ENCODE measurements around the gene ABCG2.

The ABCG2 gene

DNA sequence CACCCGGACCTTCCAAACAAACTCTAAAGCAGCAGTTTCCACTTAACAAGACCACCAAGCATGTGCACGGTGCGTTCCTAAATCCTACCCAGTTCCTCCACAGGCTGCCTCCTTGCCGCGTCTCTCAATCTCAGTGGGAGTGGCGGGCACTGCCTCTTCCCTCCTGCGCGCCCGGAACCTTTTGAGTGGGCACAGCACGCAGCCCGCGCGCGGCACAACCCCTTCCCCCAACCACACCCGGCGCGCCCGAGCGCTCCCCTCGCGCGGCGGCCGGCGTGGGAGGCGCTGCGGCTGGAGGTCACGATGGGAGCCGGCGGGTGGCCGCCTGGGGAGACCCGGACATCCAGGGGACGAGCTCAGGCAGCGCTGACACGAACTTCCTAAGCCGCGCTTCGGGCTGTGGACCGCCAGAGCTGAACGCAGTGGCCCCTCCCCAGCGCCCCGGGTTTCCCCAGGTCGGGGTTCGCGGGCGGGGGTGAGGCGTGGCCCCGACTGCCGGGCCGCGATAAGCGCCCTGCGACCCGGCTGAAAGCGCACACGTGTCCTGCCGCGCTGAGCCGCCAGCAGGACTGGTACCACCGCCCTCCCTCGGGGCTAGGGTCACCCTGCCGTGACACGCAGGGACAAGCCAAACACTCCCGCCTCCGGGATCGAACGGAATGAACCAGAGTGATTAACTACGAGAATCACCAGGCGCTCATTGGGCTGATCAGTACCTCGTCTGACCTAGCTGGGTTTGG is at the start of gene ABCG2:
TSS of gene ABCG2 (minus strand) at position 151 of the 740 bp plus-strand sequence. CDS start 18,644 bp downstream, outside the sequence.
- no peak for DNase-seq (ENCODE audit: low read depth)
- peak within 1 kb of the TSS; percentile 58 for H3K4me3 ChIP-seq (ENCODE audit: low read depth, low read length)

DNA sequence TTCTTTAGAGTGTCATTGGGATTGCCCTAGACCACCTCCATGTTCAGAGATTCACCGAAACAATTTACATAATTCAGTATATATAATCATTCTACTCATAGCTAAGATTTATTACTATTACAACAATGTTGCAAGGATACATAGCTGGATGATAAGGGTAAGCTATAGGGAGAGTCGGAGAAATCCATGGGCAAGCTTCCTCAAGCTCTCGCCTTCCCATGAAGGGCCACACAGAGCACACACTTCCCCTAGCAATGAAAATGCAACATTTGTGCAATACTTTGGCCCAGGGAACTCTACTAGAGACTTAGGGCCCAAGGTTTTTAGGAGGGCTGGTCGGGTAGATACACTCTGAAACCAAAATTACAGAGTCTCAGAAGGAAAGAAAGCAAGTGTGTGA is 49.7 kb upstream of the ABCG2 start:
- no peak overlapping the region for H3K4me3 ChIP-seq (ENCODE audit: low read depth, low read length)
- DNase-seq (ENCODE audit: low read depth), result no peak

DNA sequence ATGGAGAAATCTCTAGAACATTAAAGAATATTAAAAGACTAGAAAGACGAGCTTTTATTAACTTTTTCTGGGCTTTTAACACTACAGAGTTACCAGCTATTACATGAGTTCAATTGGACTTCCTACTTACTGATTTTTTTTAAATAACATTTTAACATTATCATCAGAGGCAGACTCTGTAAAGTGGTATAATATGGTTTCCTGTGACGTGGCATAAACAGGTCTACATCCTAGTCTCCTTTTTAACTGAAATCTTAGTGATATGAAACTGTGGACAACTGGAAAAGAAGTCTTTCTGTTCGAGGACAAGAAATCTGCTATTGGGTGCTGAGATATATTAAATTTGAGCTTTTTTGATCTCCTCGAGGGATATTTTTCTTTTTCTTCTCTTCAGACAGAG is 48.7 kb upstream of the ABCG2 start:
- DNase-seq (ENCODE audit: low read depth), result no peak

DNA sequence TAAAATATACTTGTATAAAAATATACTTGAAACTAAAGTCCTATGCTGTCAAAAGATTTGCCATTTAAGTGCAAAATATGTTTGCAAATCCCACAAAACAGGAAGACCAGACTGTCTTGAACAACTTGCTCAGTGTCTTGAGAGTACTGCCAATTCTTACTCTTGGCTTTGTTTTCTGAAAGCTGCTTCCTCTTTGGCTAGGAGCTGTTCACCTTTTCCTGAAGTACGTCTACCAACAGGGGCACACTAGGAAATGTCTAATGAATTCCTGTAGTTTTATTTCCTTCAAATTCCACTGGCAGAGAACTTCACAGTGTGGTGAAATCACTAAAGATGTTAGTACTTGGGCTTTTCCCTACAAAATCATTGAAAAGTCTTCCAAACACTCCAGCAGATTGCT is 46.4 kb upstream of the ABCG2 start:
- DNase-seq (ENCODE audit: low read depth), result no peak

More for the DNA sequence above, 48.7 kb upstream of the ABCG2 start:
- H3K4me3 ChIP-seq (ENCODE audit: low read depth, low read length), result no peak overlapping the region

DNA sequence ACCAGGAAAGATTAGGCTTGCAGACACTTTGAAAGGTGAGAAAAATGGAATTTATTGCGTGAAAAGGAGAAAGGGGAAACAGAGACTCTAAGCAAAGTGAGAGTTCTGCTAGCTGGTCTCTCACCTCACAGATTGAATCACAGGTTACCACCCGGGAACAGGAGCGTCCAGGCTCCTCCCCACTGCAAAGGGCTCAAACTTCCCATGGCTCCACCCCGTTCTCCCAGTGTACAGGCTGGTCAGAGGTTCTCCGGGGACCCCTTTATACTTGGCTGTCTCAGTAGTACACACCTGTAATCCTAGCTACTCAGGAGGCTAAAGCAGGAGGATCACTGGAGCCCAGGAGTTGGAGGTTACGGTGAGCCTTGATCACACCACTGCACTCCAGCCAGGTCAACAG is 44.0 kb upstream of the ABCG2 start:
- no peak overlapping the region for H3K4me3 ChIP-seq (ENCODE audit: low read depth, low read length)
- no peak for DNase-seq (ENCODE audit: low read depth)

More for the DNA sequence above, 46.4 kb upstream of the ABCG2 start:
- no peak overlapping the region for H3K4me3 ChIP-seq (ENCODE audit: low read depth, low read length)

DNA sequence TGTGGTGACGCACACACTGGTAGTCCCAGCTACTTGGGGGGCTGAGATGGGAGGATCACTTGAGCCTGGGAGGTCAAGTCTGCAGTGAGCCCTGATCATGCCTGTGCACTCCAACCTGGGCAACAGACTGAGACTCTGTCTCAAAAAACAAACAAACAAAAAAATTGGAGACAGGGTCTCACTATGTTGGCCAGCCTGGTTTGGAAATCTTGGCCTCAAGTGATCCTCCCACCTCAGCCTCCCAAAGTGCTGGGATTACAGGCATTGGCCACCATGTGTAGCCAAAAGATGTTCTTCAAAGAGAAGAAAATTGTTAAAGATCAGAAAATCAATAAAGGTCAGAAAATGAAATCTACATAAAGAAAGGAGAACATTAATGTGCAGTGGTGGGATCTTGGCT is 41.7 kb upstream of the ABCG2 start:
- H3K4me3 ChIP-seq (ENCODE audit: low read depth, low read length), result no peak overlapping the region

DNA sequence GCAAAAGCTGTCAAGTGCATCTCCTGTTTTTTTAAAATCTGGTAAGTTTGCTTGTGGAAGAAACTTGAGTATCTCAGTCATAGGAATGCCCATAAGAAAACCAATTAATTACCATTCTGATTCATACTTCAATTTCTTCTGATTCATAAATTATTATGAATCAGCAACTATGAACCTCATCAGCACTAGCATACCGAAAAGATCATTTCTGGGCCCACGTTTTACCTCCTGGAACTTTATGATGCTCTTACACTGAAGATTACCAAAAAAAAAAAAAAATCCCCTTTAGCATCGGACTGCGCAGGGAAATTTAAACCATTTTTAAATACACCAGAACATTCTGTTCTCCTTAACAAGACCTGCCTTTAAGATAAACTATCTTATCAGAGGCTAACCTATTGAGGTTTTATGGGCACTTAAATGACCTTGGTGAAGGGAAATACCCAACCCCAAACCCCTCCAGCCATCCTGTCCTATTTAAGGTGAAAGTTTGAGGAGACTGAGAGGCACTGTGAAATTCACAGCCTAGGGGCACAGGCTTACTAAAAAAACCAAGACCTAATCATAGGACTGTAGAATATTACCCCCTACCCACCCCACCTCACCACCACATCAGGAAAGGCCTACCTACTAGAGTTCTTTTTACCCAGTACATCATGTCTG is 38.2 kb upstream of the ABCG2 start:
- H3K4me3 ChIP-seq (ENCODE audit: low read depth, low read length), result no peak overlapping the region

More for the DNA sequence above, 41.7 kb upstream of the ABCG2 start:
- DNase-seq (ENCODE audit: low read depth), result no peak

DNA sequence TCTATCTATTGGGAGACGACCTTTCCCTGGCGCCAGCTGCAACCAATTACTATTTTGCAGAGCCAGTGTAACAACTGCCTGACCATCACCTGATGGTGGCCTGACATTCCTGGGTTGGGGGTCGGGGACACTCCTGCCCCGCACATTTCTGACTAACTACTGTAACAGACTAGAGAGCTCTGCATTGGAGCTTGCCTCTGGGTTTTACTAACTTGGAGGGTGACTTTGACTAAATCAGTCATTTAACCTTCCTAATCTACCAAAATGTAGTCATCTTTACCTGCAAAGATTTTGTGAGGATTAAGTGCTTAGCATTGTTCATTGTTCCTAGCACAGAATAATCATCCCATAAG is 37.5 kb upstream of the ABCG2 start:
- DNase-seq (ENCODE audit: low read depth), result no peak
- no peak overlapping the region for H3K4me3 ChIP-seq (ENCODE audit: low read depth, low read length)

More for the DNA sequence above, 38.2 kb upstream of the ABCG2 start:
- DNase-seq (ENCODE audit: low read depth), result no peak

DNA sequence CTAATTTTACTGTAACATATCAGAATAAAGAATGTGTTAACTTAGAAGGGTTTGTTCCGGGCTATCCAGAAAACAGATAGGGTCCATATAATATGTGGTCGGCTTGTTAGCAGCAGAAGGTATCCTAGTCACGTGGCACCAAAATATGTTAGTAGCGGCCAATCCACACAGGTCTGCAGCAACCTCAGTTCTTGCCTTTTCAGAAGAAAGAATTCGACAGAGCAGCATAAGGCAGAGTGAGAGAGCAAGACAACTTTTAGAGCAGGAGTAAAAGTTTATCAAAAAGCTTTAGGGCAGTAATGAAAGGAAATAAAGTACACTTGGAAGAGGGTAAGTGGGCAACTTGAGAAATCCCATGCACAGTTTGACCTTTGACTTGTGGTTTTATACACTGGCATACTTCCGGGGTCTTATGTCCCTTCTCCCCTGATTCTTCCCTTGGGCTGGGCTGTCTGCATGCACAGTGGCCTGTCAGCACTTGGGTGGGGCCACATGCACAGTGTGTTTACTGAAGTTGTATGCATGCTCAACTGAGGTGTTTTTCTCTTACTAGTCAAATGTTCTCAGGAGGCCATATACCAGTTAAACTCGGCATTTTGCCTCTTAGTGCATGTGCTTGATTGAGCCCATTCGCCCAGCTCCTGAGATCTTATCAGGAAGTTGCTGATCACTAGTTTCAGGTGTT is 37.0 kb upstream of the ABCG2 start:
- DNase-seq (ENCODE audit: low read depth), result no peak
- H3K4me3 ChIP-seq (ENCODE audit: low read depth, low read length), result no peak overlapping the region

DNA sequence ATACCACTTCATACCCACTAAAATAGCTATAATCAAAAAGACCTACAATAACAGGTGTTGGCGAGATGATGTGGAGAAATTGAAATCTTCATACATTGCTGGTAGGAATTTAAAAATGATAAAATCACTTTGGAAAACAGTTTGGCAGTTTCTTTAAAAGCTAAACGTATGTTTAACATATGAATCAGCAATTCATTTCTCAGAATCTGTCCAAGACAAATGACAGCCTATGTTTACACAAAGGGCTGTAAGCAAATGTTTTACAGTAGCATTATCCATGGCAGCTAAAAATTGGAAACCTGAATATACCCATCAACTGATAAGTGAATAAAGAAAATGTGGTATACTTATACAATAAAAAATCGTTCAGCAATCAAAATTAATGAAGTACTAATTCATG is 33.0 kb upstream of the ABCG2 start:
- H3K4me3 ChIP-seq (ENCODE audit: low read depth, low read length), result no peak overlapping the region
- no peak for DNase-seq (ENCODE audit: low read depth)

DNA sequence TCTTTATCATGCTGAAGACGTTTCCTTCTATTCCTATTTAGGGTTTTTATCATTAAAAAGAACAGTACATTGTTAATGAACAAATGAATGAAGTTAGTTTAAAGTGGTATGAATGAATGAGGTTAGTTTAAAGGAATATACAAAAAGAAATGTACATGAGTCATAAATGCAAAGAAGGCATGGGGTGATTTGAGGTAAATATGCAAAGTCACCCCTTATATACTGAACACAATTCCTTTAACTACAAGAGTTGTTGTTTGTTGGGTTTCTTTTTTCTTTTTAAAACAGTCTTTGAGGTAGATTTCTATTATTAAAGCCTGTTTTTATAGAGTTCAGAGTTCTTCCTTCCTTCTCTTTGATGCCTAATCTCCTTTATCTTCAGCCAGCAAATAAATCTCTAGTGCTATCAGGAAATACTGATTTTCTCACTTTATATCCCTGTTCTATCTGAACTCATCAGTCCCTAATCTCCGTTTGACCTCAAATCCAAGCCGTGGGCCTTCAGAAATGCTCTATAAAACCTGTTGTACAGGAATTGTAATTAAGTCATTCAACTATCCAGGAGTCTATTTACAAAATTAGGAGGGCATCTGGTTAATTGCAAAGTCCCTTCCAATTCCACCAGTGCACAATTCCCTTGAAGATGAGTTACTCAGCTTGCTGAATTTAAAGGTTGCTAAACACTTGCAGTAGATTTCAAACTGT is 31.6 kb upstream of the ABCG2 start:
- H3K4me3 ChIP-seq (ENCODE audit: low read depth, low read length), result no peak overlapping the region
- DNase-seq (ENCODE audit: low read depth), result no peak

DNA sequence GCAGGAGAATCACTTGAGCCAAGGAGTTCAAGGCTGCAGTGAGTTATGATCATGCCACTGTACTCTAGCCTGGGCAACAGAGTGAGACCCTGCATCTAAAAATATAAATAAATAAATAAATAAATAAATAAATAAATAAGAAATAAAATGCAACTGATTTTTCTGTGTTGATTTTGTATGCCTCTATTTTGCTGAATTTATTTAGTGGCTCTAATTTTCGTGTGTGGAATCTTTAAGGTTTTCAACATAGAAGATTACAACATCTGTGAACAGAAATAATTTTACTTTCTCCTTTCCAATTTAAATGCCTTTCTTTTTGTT is 30.9 kb upstream of the ABCG2 start:
- H3K4me3 ChIP-seq (ENCODE audit: low read depth, low read length), result no peak overlapping the region
- no peak for DNase-seq (ENCODE audit: low read depth)

DNA sequence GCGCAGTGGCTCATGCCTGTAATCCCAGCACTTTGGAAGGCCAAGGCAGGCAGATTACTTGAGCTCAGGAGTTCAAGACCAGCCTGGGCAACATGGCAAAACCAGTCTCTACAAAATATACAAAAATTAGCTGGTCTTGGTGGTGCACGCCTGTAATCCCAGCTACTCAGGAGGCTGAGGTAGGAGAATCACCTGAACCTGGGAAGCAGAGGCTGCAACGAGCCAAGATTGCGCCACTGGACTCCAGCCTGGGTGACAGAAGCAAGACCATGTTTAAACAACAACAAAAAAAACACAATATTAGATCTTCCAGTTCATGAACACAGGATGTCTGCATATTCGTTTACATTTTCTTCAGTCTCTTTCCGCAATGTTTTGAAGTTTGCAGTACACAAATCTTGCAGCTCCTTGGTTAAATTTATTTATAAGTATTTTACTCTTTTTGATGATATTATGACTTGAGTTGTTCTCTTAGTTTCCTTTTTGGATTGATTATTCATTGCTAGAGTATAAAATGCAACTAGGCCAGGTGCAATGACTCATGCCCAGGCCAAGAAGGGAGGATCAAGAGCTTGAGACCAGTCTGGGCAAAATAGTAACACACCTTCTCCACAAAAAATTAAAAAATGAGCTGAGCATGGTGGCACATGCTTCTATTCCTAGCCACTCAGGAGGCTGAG is 30.4 kb upstream of the ABCG2 start:
- H3K4me3 ChIP-seq (ENCODE audit: low read depth, low read length), result no peak overlapping the region
- DNase-seq (ENCODE audit: low read depth), result no peak

DNA sequence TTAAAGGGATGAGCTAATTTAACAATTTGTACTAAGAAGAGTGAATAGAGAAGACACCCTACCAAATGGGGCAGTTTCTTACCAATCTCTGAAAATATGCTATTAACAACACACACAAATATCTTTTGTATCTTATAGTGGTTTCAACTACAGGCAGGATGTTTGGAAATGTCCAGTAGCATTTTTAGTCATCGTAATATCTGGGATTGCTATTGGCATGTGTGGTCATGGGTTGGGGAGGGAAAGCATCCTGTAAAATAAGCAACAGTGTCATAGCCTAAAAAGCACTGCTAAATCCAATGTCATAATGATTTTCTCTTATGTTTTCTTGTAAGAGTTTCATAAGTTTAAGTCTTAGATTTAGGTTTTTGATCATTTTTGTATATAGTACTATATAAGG is 29.3 kb upstream of the ABCG2 start:
- no peak for DNase-seq (ENCODE audit: low read depth)
- no peak overlapping the region for H3K4me3 ChIP-seq (ENCODE audit: low read depth, low read length)

DNA sequence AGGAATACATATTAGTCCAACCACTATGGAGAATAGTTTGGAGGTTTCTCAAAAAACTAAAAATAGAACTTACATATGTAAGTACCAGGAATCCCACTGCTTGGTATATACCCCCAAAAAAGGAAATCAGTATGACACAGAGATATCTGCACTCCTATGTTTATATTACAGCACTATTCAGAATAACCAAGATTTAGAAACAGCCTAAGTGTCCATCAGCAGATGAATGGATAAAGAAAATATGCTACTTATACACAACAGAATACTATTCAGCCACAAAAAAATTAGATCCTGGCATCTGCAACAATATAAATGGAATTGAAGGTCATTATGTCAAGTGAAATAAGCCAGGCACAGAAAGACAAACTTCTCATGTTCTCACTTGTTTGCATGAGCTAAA is 27.5 kb upstream of the ABCG2 start:
- DNase-seq (ENCODE audit: low read depth), result no peak
- no peak overlapping the region for H3K4me3 ChIP-seq (ENCODE audit: low read depth, low read length)

DNA sequence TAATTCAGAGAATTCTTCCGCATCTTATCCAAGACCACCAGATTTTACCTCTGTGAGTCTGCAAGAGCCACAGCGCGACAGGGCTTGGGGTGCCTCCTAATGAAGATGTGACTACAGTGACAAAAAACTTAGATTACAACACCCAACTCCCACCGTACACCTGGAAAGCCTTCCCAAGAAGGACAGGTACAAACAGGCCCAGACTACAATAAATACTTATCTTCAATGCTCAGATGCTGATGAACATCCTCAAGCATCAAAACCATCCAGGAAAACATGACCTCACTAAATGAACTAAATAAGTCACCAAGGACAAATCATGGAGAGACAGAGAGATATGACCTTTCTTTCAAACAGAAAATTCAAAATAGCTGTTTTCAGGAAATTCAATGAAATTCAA is 20.8 kb upstream of the ABCG2 start:
- no peak overlapping the region for H3K4me3 ChIP-seq (ENCODE audit: low read depth, low read length)
- DNase-seq (ENCODE audit: low read depth), result no peak

DNA sequence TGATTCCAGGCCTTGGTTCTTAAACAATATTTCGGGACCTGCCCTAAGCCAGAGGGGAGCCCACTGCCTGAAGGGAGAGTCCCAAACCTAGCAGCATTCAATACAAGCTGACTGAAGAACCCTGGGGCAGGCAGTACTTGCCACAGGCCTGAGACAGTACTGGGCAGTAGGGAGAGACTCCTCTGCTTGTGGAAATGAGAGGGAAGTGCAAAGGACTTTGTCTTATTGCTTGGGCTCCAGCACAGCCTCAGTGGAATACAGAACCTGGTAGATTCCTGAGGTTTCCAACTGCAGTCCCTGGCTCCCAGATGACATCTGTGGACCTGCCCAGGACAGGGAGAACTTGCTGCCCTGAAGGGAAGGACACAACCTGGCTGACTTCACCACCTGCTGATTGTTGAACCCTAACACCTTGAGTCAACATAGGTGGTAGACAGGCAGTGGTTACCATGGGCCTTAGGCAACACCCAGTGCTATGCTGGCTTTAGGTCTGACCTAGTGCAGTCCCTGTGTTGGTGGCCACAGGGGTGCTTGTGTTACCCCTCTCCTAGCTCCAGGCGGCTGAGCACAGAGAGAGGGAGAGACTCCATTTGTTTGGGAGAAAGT is 20.3 kb upstream of the ABCG2 start:
- no peak overlapping the region for H3K4me3 ChIP-seq (ENCODE audit: low read depth, low read length)
- DNase-seq (ENCODE audit: low read depth), result no peak

DNA sequence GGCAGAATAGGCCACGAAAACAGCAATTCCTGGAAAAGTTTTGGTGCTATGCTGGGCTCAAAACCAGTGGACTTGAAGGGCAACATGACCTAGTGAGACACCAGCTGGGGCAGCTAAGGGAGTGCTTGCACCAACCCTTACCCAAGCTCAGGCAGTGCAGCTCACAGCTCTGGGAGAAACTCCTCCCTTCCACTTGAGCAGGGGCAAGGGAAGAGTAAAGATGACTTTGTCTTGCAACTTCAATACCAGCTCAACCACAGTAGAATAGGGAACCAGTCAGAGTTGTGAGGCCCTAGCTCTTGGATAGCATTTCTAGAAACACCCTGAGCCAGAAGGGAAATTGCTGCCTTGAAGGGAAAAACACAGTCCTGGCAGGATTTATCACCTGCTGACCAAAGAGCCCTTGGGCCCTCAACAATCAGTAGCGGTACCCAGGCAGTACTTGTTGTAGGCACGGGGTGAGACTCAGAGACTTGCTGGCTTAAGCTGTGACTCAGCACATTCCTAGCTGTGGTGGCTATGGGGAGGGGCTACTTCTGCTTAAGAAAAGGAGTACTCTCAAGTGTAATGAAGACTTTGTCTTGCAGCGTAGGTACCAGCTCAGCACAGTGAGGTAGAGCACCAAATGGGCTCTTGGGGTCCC is 19.7 kb upstream of the ABCG2 start:
- H3K4me3 ChIP-seq (ENCODE audit: low read depth, low read length), result no peak overlapping the region
- DNase-seq (ENCODE audit: low read depth), result peak; percentile 35

DNA sequence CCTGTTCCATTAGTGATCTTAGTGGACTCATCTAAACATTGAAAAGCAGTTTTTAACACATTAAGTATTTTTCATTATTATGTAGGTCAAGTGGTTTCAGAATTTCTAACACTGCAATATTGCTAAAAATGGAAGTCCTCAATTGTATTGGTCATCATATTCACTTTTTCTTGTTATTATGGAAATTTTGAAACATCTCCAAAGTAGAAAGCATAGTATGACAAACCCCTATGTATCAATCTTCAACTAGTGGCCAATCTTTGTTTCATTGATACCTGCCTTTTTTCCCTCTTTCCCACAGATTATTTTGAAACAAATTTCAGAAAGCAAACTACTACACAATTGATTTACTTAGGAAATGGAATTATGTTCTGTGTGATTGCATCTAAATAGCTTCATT is 14.5 kb upstream of the ABCG2 start:
- H3K4me3 ChIP-seq (ENCODE audit: low read depth, low read length), result no peak overlapping the region
- DNase-seq (ENCODE audit: low read depth), result no peak
